GM19372 (cell line): ENCODE data around the gene RPL31.
"Not testable (repeated sequence)": the region's sequence is repeated elsewhere in the genome, so short reads cannot be mapped to it uniquely, and the experiment has no call there.

ENCODE experiments used
- ATAC-seq: cut with Tn5 transposase; IDR thresholded peaks from one replicate; pipeline ENCODE4 v1.9.1; 2021; ENCODE audit warnings: mild to moderate bottlenecking, low read depth, moderate library complexity; ENCODE audit not compliant: unreplicated experiment

The RPL31 gene

DNA sequence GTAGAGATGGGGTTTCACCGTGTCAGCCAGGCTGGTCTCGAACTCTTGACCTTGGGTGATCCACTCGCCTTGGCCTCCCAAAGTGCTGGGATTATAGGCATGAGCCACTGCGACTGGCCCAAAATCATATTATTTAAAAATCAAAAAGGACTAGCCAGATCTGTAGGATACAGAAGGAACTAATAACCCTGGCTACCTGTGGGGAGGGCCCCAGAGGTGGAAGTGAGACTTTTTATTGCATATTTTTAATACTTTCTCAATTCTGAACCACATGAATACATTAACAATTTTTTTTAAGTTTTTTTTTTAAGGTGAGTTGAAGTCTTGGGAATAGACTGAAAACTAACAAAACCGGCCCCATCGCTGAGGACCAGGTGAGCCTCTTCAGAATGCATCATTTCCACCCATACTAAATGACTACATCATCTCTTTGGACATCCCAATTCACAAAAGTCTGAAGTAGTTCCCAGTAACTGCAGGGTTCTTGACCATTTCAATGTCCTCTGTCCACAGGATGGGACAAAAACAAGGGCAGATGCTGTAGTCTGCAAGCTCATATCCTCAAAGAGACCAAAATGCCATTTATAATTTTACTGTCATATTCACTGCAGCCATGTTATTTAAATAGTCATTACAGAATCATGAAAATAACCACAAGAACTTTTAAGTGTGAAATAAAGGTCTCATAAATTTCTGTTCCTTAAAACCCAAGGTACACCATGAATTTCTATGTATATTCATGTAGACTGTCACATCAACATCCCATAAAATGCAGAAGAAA is 21.4 kb downstream of the RPL31 start:
- ATAC-seq = no peak

DNA sequence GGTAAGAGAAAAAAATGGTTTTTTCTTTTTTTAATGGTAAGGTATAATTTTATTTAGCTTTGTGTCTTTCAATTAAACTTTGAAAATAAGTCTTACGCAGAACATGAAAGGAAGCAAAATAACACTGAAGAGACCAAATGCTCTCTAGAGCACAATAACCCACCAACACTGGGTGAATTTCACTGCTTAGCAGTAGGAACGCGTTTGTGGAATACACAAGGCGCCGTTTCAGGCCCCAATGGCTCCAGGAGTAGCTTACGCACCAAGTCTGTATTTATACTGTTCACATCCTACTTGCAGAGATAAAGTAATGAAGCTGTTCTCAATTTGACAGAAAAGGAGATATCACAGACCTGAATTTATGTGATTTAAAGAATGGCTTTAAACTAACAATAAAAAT is 23.5 kb downstream of the RPL31 start:
- ATAC-seq = no peak

GRCh38 chr2:101026253-101026701 is 24.2 kb downstream of the RPL31 start:
- ATAC-seq = no peak

DNA sequence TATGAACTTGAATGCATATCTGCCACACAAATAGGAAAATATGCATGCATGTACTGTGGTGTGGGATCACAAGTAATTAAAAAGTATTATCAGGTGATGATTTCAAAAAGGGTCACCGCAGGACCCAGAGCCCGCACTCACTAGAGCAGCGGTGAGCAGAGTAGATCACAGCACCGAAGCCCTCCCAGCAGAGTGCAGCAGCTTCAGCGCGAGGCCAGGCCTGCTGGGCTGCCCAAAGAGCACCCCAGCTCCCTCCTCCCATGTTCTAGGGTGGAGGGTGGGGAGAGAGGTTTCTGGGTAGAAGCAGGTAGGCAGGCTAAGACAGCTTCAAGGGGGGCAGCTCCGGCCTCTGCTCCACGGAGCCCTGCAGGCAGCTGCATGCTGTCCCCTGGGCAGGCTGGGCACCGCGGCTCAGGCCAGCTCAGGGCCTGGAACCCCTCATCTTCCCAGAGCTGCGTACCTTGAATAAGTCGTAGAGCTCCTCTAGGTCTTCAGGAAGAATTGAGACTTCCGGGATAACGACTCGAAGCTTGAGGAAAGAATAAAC is 24.9 kb downstream of the RPL31 start:
- no peak for ATAC-seq

GRCh38 chr2:101027852-101028251 is 25.8 kb downstream of the RPL31 start:
- no peak for ATAC-seq

DNA sequence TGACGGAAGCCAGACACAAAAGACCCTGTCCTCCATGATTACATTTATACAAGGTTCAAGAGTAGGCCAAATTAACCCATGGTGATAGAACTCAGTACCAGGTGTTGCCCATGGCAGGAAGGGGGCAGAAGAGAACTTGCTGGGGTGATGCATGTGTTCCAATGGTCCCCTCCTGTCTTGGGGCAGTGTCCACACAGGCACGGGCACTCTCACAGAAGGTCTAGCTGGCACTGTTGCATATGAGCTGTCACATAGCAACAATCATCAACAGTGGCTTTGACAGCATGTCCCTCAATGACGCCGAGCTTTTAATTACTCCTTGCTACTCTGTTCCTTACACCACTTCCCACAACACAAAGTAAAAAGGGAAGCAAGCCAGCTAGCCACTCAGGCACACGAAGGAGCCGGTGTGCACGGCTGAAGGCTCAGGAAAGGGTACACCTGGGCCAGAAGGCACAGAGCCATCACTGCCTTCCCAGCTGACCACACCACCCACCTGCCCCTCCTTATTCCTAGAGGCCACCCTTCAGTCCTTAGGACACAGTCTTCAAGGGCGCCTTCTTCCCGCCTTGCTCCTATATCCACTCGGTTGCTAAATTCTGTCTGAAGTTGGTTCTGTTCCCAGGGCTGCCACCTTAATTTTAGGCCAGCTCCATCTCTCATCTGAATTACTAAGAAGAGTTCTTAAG is 28.9 kb downstream of the RPL31 start:
- no peak for ATAC-seq

- ATAC-seq = no peak
Measured at GRCh38 chr2:101032084-101032776, 30.1 kb downstream of the RPL31 start.

GRCh38 chr2:101036562-101036961 is 34.5 kb downstream of the RPL31 start:
- no peak for ATAC-seq

DNA sequence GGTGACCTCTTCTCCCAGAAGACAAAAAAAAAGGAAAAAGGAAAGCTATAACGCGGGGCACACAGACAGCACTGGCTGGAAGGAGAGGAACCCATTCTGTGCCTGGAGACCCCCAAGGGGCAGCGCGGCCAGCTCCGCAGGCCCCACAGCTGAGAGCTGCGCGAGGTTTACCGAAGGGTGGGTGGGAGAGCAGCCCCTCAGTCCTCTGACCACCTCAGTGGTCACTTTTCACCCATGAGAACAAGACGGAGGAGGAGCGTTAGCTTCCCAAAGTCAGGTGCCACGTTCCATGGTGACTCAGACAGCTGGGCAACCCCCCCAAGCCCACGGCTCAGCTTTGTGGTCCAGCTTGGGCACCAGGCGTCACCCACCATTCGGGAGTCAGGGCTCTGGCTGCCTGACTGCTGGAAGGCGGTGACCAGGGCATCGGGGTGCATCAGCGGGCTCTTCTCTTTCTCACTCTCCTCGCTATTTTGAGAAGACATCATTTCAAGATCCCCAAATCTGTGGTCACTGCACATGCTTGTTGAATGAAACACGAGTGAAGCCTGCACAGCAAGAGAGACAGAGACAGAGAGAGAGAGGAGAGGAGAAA is 35.2 kb downstream of the RPL31 start:
- no peak for ATAC-seq

GRCh38 chr2:101038455-101039255 is 36.6 kb downstream of the RPL31 start:
- ATAC-seq = no peak

DNA sequence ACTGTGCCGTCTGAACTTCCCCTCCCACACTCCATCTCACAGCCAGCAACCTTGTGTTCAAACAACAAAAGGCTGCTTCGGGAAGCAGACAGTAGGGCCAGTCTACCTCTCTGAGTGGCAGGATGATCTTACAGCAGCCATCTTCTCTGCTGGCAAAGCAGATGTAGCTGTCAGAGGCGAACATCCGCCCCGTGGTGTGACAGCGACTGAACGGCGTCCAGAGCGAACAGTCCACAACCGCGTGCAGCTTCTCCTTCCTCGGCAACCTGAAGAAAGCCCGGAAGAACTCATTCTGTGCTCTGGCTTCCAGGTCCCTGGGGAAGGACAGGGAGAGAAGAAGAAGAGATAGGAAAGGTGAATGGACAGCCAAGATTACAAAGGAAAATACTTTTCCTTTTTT is 38.0 kb downstream of the RPL31 start:
- ATAC-seq = no peak

DNA sequence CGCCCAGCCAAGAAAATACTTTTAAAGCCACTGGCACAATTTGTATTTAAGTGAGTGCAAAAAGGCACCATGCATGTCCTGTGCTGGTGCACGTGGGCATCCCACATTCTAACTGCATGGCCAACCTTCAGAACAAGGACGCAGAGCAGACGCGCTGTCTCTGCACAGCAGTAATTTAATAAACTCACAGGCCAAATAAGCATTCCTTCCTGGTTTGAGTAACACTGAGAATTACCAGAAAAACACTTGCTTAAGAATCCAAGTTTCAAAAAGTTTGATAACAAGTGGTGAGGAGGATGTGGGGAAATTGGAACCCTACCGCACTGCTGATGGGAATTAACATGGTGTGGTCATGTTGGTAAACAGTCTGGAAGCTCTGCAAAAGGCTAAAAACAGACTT is 38.7 kb downstream of the RPL31 start:
- no peak for ATAC-seq

DNA sequence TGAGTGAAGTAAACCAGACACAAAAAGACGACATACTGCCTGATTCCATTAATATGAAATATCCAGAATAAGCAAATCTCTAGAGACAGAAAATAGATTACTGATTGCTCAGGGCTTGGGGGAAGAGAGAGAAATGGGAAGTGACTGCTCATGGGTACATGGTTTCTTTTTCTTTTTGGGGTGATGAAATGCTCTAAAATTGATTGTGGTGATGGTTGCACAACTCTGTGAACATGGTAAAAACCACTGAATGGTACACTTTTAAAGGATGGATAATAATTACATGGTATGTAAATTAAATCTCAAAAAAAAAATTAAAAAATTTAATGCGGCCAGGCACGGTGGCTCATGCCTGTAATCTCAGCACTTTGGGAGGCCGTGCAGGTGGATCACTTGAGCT is 39.3 kb downstream of the RPL31 start:
- ATAC-seq = no peak

DNA sequence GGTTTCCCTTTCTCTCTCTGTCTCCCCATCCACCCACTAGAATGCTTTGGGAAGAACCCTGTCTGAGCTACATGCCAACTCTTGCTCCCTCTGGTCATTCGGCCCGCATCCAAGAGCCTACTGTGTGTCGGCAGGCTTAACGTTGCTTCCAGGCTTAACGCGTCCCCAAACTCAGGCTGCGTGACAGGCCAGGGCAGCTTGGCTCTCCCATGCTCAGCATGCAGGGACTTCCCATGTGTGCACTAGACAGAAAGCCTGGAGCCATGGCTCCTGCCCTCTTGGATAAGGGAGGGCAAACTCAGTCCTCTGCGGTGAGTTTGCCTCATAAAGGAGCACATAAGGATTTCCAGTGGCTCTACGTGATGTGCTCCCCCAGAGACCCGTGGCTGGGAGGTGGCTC is 43.2 kb downstream of the RPL31 start:
- ATAC-seq = no peak

DNA sequence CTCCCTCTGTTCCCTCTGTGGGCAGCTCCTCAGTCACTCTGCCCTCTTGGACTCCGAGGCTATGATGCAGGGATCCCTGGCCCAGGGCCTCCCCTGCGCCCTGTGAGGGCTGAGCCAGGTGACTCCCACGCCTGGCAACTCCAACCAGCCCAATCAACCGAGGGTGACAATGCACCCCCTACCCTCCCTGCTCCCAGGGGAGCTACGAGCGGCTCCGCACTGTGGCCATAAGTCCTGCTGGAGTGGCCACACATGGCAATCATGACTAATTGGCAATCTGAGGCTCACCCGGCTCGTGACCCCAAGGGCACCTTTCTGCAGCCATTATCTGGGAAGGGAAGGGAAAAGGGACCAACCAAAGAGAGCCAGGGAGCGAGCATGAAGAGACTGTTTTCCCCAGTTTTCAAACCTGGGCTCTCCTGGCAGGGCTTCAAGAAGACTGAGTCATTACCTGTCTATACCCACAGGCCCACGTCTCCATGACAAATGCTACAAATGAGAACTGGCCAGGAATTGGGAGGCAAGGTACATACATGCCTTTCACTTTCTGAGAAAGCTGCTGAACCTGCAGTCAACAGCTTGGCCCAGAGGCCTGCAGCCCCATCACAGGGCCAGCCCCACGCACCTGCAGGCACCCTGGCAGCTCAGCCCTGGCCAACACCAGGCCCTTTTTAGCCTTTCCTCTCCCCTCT is 45.1 kb downstream of the RPL31 start:
- no peak for ATAC-seq

DNA sequence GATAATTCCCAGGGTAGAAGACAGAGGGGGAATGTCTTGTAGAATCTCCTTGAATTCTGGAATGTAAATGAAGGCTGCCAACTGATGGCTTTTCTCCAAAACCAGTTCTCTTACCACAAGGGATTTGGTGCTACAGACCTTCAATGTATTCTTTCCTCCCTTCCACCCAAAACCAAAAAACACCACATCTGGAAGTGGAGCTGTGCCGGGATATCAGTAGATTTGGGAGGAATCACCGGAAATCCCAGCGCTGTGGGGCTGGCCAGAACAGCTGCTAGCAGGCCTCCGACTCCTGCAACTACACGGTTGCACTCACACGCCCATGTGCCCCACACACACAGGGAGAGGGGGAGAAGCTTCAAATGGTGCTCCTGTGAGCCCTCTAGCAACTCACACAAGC is 45.7 kb downstream of the RPL31 start:
- ATAC-seq = no peak

- no peak for ATAC-seq
Measured at GRCh38 chr2:101048756-101049155, 46.7 kb downstream of the RPL31 start.

DNA sequence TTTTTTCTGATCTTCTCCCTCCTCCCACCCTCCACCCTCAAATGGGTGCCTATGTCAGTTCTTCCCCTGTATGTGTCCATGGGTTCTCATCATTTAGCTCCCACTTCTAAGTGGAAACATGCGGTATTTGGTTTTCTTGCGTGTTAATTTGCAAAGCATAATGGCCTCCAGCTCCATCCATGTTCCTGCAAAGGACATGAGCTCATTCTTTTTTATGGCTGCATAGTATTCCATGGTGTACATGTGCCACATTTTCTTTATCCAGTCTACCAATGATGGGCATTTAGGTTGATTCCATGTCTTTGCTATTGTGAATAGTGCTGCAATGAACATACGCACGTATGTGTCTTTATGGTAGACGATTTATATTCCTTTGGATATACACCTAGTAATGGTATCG is 48.8 kb downstream of the RPL31 start:
- ATAC-seq = not testable (repeated sequence)

GRCh38 chr2:101052147-101052546 is 50.1 kb downstream of the RPL31 start:
- ATAC-seq = no peak
